Measurements from ENCODE around the gene CARD14. TPM values are rescaled to one million over a fixed set of nuclear protein-coding genes. Genes with fewer than 3 reads are reported as not detected.

Gene CARD14
- polyA plus RNA-seq, 1 experiment = not detected

DNA sequence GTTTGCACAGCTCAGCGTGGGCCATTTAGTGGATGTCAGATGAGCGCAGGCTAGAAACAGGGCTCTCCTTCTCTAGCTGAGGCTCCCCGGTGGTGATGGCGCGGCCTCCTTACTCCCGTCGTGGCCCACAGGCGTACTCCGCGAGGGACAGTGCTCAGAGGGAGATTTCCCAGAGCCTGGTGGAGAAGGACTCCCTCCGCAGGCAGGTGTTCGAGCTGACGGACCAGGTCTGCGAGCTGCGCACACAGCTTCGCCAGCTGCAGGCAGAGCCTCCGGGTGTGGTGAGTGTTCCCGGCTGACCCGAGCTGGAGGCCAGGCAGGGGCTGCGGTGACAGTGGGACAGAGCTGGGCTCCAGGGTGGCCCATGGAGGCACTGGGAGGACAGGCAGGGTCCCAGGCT is 21.4 kb downstream of the CARD14 start:
- Histone ChIP-seq H3K9me3 (ENCODE audit: control insufficient read depth, insufficient read depth, low read length) (peaks cover 16% of the 10 kb centered on the region), H3K27ac (ENCODE audit: low read depth, low read length) (no peak overlapping the region), H3K4me3 (ENCODE audit: low read depth, low read length) (no peak overlapping the region), H3K27me3 (ENCODE audit: control insufficient read depth, insufficient read depth, low read length) (peaks cover 28% of the 10 kb centered on the region)
- POLR2A ChIA-PET = interaction anchor here (1.2 kb wide), 1 partner anchor 15 kb away, joined by 3 read pairs; no protein-coding TSS in a partner anchor
- TF ChIP-seq CTCF (IDR thresholded peaks at IDR 0.05; ENCODE audit: low read depth, low read length) = no peak
- no peak for DNase-seq (ENCODE audit: low read depth, low spot score)
- CTCF ChIA-PET = interaction anchor here (1.1 to 1.5 kb wide), 2 partner anchors 14 to 90 kb away, joined by 3 to 6 read pairs; partner anchors contain the start of gene GAA

DNA sequence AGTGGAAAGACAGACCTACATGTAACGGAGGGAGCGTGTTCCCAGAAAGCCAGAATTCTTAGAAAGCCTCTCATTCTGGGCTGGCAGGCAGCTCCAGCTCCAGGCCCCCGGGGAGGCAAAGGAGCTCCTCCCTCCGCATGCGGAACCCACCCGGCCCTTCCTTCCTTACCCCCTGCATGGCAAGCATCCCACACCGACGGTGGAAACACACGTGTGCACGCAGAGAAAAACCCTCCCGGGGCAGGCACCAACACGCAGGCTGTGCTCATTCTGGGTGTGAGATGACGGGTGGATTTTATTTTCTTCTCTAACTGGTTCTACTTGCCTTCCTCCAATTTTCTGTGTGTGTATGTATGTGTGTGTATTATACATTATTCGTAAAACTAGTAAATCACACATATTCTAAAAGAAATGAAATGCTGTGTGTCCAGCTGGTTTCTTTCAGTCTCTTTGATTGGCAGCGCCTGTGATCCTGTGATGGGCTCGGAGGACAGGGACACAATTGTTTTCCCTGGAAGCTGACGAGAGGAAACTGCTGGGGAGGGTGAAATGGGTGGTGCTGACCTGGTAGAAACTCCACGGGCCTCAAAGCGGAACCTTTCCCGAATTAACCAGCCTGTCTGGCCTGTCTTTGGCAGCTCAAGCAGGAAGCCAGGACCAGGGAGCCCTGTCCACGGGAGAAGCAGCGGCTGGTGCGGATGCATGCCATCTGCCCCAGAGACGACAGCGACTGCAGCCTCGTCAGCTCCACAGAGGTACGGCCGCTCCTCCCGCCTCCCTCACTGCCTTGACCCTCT is 22.2 kb downstream of the CARD14 start:
- no peak for DNase-seq (ENCODE audit: low read depth, low spot score)
- Histone ChIP-seq H3K27me3 (ENCODE audit: control insufficient read depth, insufficient read depth, low read length) (peaks cover 28% of the 10 kb centered on the region), H3K27ac (ENCODE audit: low read depth, low read length) (no peak overlapping the region), H3K9me3 (ENCODE audit: control insufficient read depth, insufficient read depth, low read length) (peaks cover 16% of the 10 kb centered on the region), H3K4me3 (ENCODE audit: low read depth, low read length) (no peak overlapping the region)
- TF ChIP-seq CTCF (IDR thresholded peaks at IDR 0.05; ENCODE audit: low read depth, low read length) = no peak
- CTCF ChIA-PET = interaction anchor here (1.5 kb wide), 1 partner anchor 90 kb away, joined by 6 read pairs; the partner anchor contains the start of gene GAA
- POLR2A ChIA-PET = interaction anchor here (1.2 kb wide), 1 partner anchor 16 kb away, joined by 3 read pairs; no protein-coding TSS in a partner anchor

- POLR2A ChIA-PET = no interaction called here
- CTCF ChIA-PET = interaction anchor here (0.7 to 0.9 kb wide), 2 partner anchors 10 to 23 kb away, joined by 3 read pairs; no protein-coding TSS in a partner anchor
- no peak overlapping the region for H3K27ac ChIP-seq (ENCODE audit: low read depth, low read length)
- H3K9me3 ChIP-seq (ENCODE audit: control insufficient read depth, insufficient read depth, low read length) = peaks cover 12% of the 10 kb centered on the region; the same call in 1 of the 2 replicates
- no peak overlapping the region for H3K4me3 ChIP-seq (ENCODE audit: low read depth, low read length)
- TF ChIP-seq CTCF (IDR thresholded peaks at IDR 0.05; ENCODE audit: low read depth, low read length) = no peak
- no peak for DNase-seq (ENCODE audit: low read depth, low spot score)
- H3K27me3 ChIP-seq (ENCODE audit: control insufficient read depth, insufficient read depth, low read length) = peaks cover 19% of the 10 kb centered on the region
These were observed 25.3 kb downstream of the CARD14 start for GRCh38 chr17:80195141-80195540.

DNA sequence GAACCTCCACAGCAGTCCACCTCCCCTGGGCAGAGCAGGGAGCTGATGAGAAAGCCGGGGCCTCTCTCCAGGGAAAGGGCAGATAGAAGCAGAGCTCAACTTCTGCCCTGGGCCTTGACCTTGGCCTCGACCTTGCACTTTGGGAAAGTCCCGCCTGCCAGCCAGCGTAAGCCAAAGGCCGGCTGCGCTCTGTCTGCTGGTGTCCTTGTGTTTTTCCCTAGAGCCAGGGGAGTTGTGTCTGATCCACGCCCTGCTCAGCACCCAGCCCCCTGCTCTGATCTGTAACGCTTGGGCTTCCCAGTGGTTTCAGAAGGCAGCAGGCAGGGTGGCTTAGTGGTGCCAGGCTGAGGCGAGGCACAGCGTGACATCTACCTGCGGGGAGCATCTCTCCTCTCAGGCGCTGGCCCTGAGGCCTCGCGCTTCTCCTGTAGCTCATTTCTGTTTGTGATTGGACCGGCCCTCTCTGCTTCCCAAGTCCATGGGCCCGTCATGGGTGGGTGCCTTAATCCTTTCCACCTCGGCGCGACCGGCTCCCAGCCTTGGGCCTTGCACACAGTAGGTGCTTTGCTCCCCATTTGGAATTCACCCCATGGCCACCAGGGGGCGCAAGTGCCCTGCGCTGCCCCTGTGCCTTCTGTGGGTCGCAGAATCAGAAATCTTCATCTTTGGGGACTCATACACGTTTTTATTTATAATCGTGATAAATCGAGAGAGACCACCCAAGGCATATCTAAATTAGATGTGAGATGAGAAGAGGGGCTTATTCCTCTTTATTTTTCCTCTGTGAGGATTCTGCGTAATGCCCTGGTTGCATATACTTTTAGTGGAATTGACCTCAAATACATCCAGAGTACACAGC is 26.1 kb downstream of the CARD14 start:
- no peak overlapping the region for H3K4me3 ChIP-seq (ENCODE audit: low read depth, low read length)
- peak; percentile 90 for TF ChIP-seq CTCF (IDR thresholded peaks at IDR 0.05; ENCODE audit: low read depth, low read length)
- ChIA-PET POLR2A (no interaction called here), CTCF (interaction anchor here (0.6 to 1.1 kb wide), 6 partner anchors 9 to 112 kb away, joined by 3 to 7 read pairs (median 3); no protein-coding TSS in a partner anchor)
- H3K27ac ChIP-seq (ENCODE audit: low read depth, low read length) = no peak overlapping the region
- H3K27me3 ChIP-seq (ENCODE audit: control insufficient read depth, insufficient read depth, low read length) = peaks cover 19% of the 10 kb centered on the region
- peaks cover 12% of the 10 kb centered on the region; the same call in 1 of the 2 replicates for H3K9me3 ChIP-seq (ENCODE audit: control insufficient read depth, insufficient read depth, low read length)
- DNase-seq (ENCODE audit: low read depth, low spot score) = no peak

All from AG04450 (cell line).